HG03558 (cell line): ENCODE results near the gene CAMKK1.
A peak's percentile ranks its signal among the peaks of the same experiment; 100 is the strongest.

Source experiments
- ATAC-seq: cut with Tn5 transposase; IDR thresholded peaks from one replicate; pipeline ENCODE4 v1.9.1; 2021; ENCODE audit warnings: moderate number of reproducible peaks; ENCODE audit not compliant: unreplicated experiment; ENCODE audit errors: extremely low read depth

The CAMKK1 gene

DNA sequence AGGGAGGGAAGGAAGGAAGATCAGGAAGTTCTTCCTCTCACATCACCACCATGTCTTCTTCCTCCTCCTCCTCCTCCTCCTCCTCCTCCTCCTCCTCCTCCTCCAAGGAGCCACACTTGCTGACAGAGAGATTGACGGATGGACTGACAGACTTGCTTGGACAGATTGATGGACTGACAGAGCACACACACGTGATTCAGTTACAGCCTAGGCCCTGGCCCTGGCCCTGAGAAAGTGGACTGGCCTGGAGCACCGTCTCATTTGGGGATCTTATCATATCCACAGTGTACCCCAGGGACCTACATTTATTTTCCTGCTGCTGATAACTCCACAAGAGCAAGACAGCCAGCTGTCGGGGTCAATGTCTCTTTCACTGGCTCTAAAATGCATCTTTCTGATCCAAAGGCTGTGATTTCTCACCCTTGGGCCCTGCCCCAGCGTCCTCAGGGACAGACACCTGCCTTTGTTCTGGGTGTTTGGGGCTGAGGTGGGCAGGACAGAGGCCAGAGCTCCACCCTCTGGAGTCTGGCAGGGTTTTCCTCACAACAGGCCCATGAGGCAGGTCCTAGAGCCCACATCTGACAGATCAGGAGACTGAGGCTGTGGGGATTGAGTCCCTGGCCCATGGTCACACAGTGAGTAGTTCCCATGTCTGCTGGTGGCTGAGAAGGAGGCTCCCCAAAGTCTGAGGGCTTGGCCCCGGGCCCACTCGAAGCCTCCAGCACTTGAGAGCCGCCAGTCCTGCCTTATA is 25.7 kb upstream of the CAMKK1 start:
- no peak for ATAC-seq

GRCh38 chr17:3917391-3917931 is 24.6 kb upstream of the CAMKK1 start:
- no peak for ATAC-seq

GRCh38 chr17:3916825-3917224 is 24.0 kb upstream of the CAMKK1 start:
- ATAC-seq: no peak

- ATAC-seq: no peak
Measured at GRCh38 chr17:3915995-3916696, 23.3 kb upstream of the CAMKK1 start, which contains the start of gene P2RX1. P2RX1 (minus strand) TSS chr17:3916465; CDS start chr17:3916225, 240 bp downstream.

GRCh38 chr17:3915581-3915994 is 22.7 kb upstream of the CAMKK1 start:
- ATAC-seq: no peak

GRCh38 chr17:3914312-3914670 is 21.4 kb upstream of the CAMKK1 start:
- no peak for ATAC-seq

- no peak for ATAC-seq
Measured at GRCh38 chr17:3913531-3914311, 20.9 kb upstream of the CAMKK1 start.

DNA sequence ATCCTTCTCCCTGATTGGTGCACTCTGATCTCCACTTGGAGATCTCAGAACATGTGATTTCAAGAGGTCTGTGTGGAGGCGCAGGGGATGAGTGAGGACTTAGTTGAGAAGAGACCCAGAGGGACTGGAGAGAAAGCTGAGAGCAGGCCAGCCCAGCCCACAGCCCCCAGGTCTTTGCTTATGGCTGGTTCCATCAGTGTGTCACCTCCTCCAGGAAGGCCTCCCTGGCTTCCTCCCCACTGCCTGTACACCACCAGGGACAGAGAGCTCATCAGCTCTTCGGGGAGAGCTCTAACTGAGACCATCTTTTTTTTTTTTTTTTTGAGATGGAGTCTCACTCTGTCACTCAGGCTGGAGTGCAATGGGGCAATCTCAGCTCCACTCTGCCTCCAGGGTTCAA is 20.0 kb upstream of the CAMKK1 start:
- ATAC-seq: no peak

- peak; percentile 55 for ATAC-seq
Measured at GRCh38 chr17:3911271-3912053, 18.6 kb upstream of the CAMKK1 start.

DNA sequence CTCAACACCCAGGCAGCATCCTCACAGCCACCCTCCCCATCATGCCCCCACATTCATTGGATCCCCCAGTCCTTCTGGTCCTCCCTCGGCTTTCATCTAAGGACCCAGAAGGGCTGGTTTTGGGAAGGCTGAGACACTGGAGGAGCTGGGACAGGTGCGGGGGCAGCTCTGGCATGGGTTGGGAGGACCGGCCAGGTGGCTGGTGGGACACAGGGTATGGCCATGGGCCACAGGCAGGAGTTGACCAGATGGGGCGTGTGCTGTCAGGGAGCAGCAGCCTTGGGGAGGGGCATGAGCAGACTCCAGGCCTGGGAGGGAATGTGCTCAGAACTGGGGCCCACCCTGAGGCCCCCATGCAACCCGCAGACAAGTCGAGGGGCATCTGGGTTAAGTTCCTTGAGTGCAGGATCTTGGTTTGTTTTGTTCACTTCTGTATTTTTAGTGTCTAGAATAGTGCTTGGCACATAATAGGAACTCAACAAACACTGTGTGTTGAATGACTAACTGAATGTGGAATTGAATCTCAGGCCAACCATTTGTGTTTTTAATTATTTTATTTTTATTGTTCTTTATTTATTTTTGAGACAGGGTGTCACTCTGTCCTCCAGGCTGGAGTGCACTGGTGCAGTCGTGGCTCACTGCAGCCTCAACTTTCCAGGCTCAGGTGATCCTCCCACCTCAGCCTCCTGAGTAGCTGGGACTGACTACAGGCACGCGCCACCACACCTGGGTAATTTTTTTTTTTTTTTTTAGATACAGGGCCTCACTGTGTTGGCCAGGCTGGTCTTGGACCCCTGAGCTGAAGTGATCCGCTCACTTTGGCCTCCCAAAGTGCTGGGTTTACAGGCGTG is 17.8 kb upstream of the CAMKK1 start:
- no peak for ATAC-seq

DNA sequence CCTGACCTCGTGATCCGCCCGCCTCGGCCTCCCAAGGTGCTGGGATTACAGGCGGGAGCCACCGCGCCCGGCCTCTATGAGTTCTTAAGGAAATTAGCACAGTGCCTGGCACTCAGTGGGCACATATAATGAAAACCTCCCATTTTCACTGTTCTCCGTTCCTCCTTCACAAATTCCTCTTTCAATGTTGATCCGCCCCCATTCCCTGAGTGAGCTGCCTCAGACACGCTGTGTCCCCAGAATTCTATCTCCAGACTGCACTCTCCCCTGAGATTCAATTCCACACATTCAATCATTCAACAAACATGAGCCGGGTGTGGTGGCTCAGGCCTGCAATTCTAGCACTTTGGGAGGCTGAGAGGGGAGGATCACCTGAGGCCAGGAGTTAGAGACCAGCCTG is 16.4 kb upstream of the CAMKK1 start:
- no peak for ATAC-seq

DNA sequence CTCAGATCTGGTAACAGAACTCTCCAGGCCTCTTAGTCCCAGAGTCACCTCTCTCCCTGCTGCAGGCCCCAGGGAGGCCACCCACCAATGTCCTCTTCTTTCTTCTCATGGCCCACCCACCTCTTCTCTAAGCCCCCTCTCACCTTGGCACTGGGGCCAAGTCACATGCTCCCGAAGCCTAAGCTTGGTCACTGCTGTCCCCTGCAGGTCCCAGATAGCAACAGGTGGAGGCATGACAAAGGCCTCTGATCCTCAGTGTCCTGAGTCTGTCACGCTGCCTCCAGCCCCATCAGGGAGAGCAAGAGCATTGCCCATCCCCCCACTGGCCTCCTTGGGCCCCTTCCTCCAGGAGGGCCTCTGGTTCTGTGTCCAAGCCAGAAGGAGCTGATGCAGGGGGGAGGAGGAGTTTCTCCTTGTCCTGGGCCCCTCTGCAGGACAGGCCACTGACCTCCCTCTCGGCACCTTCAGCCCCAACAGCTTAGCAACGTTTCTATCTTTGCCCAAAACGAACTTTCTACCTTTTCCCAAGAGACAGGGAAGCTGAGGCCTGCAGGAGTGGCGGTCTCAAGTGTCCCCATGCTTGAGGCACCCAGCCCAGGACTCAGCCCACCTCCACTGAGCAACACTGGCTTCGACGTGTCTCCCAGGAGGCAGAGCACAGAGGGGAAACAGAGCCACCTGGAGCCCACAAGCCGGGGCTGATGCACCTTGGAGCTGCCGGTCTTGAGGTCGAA is 14.8 kb upstream of the CAMKK1 start:
- no peak for ATAC-seq

DNA sequence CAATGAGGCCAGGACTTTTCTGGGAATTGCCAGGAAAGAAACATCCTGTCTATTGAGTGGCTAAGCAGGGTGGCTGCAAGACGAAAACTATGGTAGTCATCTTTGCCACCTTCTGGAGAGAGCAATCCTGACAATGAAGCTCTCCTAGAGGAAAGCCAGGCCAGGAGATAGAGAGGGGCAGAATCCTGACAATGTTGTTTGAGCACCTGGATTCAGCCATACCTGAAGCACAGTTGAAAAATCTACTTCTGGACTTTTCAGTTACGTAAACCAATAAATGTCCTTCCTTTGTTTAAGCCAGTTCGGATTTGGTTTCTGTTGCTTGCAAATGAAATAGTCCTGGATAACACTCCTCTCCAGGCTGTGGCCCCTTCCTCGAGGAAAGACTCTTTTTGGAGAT is 14.0 kb upstream of the CAMKK1 start:
- no peak for ATAC-seq

DNA sequence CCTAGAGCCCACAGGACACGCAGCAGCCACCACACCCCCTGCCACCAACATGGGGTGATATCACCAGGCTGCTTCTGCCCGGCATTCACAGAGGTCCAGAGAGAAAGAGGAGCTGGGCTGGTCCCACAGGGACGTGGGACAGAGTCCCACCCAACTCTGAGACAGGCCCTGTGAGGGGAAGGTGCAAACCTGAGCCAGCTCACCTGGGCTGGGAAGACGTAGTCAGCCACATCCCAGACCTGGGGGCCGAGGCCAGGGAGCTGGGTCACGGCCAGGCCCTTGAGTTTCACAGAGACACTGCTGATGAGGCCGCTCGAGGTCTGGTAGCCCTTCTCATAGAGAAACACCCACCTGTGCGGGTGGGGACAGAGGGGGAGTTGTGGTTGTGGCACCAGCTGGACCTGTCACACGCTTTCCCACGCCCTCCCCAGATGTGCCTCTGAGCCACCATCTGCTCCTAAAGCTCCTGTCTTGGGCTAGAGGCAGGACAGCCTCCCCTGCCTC is 12.2 kb upstream of the CAMKK1 start:
- ATAC-seq: no peak

DNA sequence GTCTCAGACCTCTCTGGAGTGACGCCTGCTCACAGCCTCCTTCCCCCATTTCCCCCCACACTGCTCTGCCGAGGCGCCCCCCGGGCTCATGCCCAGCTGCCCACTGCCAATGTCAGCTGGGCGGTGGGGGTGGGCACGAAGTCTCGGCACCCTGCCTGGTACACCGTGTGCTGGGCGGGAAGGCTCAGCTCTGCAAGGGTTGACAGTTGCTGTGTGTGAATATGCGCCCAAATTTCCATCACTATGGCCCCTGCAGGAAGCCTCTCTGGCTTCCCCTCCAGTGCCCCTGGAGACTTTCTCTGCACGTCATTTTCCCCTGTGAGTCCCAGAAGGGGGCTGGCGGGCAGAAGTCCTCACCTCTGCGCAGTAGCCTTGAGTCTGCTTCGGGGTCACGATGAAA is 11.6 kb upstream of the CAMKK1 start:
- no peak for ATAC-seq

- no peak for ATAC-seq
Measured at GRCh38 chr17:3903881-3904290, 11.0 kb upstream of the CAMKK1 start.

- no peak for ATAC-seq
Measured at GRCh38 chr17:3903051-3903825, 10.4 kb upstream of the CAMKK1 start.

DNA sequence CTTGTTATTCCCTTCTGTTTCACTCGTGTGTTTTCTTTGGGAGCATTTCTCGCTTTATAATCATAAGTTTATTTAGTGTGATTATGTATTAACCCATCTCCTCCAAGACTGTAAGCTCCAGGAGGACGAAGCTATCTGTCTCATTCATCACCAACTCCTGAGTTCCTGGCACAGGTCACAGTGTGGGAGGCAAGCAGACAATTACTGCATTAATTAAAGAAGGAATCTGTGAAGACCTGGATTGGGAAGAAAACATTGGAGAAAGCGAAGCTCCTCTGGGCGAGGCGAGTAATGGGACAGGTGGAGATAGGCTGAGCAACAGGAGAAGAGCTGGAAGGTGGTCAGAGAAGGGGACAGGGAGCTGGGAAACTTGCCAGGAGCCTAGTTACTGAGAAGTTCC is 7.8 kb upstream of the CAMKK1 start:
- ATAC-seq: no peak
